Memory B cell (primary cell): ENCODE measurements around the gene BICDL2.

Source experiments
- ATAC-seq: fragments of 150-1000 bp; cut with Tn5 transposase; 2 replicates; pipeline ENCODE4 v1.10.0; 2021; ENCODE audit warnings: low read depth, mild to moderate bottlenecking, moderate library complexity
- DNase-seq, 2 donors: peaks; one replicate each; pipeline ENCODE4 v3.0.0; 2022; ENCODE audit warnings: low spot score in 2 of 2
- H3K27ac Mint-ChIP-seq: one replicate; pipeline ENCODE4 v1.8.0; 2022; ENCODE audit warnings: mild to moderate bottlenecking, moderate library complexity, mixed read lengths
- H3K27me3 Mint-ChIP-seq: one replicate; pipeline ENCODE4 v1.8.0; 2022; ENCODE audit warnings: mixed read lengths
- H3K36me3 Mint-ChIP-seq: one replicate; pipeline ENCODE4 v1.8.0; 2022; ENCODE audit warnings: mild to moderate bottlenecking, mixed read lengths
- H3K4me1 Mint-ChIP-seq: one replicate; pipeline ENCODE4 v1.8.0; 2022; ENCODE audit warnings: mixed read lengths
- H3K4me3 Mint-ChIP-seq: one replicate; pipeline ENCODE4 v1.8.0; 2022; ENCODE audit warnings: mild to moderate bottlenecking, moderate library complexity, mixed read lengths
- H3K9me3 Mint-ChIP-seq: one replicate; pipeline ENCODE4 v1.8.0; 2022; ENCODE audit warnings: mixed read lengths

The BICDL2 gene

DNA sequence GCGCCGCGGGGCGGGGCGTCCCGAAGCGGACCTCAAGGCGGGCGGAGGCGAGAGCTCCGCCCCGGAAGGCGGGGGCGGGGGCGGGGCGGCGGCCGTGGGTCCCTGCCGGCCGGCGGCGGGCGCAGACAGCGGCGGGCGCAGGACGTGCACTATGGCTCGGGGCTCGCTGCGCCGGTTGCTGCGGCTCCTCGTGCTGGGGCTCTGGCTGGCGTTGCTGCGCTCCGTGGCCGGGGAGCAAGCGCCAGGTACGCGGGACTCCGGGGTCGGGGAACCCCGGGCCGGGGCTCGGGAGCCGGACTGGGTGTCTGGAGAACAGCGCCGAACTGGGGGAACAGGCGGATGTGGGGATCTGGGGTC, 16.5 kb downstream of the BICDL2 start, which contains the start of gene TNFRSF12A:
Gene TNFRSF12A (plus strand): TSS at position 122 of the 357 bp plus-strand sequence. CDS start 30 bp downstream, at position 152.
- peak; percentile 55 to 65 for DNase-seq
- H3K27me3 Mint-ChIP-seq = peaks cover 4% of the 10 kb centered on the region
- ATAC-seq = peak; percentile 23
- H3K36me3 Mint-ChIP-seq = no peaks in the 10 kb centered on the region
- H3K4me3 Mint-ChIP-seq = peak within 1 kb of the TSS; percentile 83
- H3K4me1 Mint-ChIP-seq = peaks cover 28% of the 10 kb centered on the region
- H3K9me3 Mint-ChIP-seq = no peaks in the 10 kb centered on the region
- no peak within 1 kb of the TSS for H3K27ac Mint-ChIP-seq

GRCh38 chr16:3019594-3020246, 17.0 kb downstream of the BICDL2 start:
- Mint-ChIP-seq H3K36me3 (no peaks in the 10 kb centered on the region), H3K4me1 (peaks cover 28% of the 10 kb centered on the region), H3K27ac (no peak overlapping the region), H3K4me3 (peak overlapping the region; percentile 83), H3K9me3 (no peaks in the 10 kb centered on the region), H3K27me3 (peaks cover 4% of the 10 kb centered on the region)
- DNase-seq = no peak
- ATAC-seq = no peak

- H3K4me3 Mint-ChIP-seq = peak within 1 kb of the TSS; percentile 44
- no peak for DNase-seq
- no peak within 1 kb of the TSS for H3K27ac Mint-ChIP-seq
- H3K36me3 Mint-ChIP-seq = no peaks in the 10 kb centered on the region
- H3K4me1 Mint-ChIP-seq = peaks cover 20% of the 10 kb centered on the region
- peaks cover 8% of the 10 kb centered on the region for H3K27me3 Mint-ChIP-seq
- ATAC-seq = no peak
- H3K9me3 Mint-ChIP-seq = no peaks in the 10 kb centered on the region
Observed at GRCh38 chr16:3017794-3018506, 18.8 kb downstream of the BICDL2 start, which contains the start of gene CLDN6. TSS of gene CLDN6 (minus strand) at chr16:3018183. CDS start at chr16:3016021, 2,162 bp downstream.

DNA sequence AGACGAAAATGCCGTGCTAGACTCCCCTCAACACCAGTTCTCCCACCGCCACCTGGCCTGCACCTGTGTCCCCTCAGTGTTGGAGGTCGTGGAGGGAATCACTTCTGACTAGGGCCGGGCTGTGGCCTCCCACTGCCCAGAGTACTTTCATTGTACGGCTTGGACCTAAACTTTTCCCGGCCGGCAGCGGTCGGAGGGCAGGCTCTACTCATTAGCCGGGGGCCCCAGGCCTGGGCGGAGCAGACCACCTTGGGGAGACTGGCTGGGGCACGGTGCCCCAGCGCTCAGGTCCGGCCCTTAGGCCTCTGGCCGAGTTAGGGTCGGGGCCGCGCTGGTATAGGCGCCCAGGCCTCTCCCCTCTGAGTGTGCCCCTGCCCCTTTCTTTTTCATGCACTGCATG, 19.4 kb downstream of the BICDL2 start:
- Mint-ChIP-seq H3K4me3 (no peak overlapping the region), H3K36me3 (no peaks in the 10 kb centered on the region), H3K9me3 (no peaks in the 10 kb centered on the region), H3K4me1 (peaks cover 17% of the 10 kb centered on the region), H3K27ac (no peak overlapping the region), H3K27me3 (peaks cover 12% of the 10 kb centered on the region)
- DNase-seq (no peak), ATAC-seq (no peak)

DNA sequence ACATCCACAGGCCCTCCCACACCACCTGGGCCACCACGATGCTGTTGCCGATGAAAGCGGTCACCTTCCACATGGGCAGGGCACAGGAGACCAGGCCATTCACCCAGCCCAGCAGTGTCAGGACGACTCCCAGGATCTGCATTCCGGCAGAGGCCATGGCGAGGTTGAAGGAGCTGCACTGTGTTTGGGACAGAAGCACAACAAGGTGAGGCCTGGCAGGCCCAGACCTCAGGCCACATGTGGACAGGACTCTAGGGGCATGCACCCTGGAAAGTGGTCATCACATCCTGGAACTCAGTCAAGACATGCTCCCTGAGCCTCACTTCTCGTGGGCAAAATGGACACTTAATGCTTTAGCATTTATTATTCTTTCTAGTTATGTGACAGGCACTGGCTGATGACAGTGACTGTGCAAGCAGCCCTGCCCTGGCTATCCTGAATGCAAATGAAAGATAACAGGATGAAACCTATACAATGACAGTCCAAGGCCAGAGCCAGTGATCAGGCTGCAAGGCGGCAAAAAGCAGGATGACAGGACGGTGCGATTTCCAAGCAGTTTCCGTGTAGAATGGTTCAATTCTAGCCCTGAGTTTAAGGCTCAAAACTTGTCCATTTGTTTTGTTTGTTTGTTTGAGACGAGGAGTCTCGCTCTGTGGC, 20.8 kb downstream of the BICDL2 start:
- ATAC-seq (no peak), DNase-seq (no peak)
- Mint-ChIP-seq H3K27me3 (peaks cover 12% of the 10 kb centered on the region), H3K9me3 (no peaks in the 10 kb centered on the region), H3K27ac (no peak overlapping the region), H3K4me1 (peaks cover 10% of the 10 kb centered on the region), H3K4me3 (no peak overlapping the region), H3K36me3 (no peaks in the 10 kb centered on the region)

GRCh38 chr16:3014971-3015370, 21.8 kb downstream of the BICDL2 start:
- H3K27me3 Mint-ChIP-seq = peaks cover 12% of the 10 kb centered on the region
- H3K4me1 Mint-ChIP-seq = peaks cover 5% of the 10 kb centered on the region
- H3K9me3 Mint-ChIP-seq = no peaks in the 10 kb centered on the region
- ATAC-seq (no peak), DNase-seq (no peak)
- H3K27ac Mint-ChIP-seq = no peak overlapping the region
- H3K36me3 Mint-ChIP-seq = no peaks in the 10 kb centered on the region
- no peak overlapping the region for H3K4me3 Mint-ChIP-seq

DNA sequence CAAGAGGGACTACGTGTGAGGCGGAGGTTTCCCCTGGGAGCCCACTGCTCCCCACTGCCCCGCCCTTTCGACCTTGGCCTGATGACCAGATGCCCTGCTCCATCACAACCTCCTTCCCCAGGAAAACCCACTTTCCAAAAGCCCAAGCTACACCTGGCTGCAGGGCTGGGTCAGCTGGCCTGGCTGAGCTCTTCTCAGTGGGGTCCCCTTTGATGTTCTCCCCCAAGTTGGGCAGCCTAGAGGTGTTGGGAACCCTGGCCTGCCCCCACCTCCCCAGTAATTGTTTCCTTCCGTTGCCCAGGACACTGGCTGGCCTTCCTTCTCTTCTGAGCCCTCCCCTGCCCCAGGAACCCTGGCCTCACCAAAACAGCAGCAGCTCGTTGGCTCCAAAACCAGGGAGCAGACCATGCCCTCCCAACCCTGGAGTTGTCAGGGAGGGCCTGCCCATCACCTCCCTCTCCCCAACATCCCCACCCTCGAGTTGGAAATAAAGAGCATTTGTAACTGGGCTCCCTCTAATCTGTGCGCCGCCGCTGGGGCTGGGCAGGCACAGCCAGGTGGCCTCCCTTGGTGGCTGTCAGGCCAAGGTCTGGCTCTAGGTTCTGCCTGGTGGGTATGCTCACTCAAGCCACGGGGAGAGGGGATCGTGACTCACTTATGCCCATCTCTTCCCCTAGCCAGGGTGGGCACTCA, 22.6 kb downstream of the BICDL2 start:
- Mint-ChIP-seq H3K4me1 (peaks cover 4% of the 10 kb centered on the region), H3K27me3 (peaks cover 12% of the 10 kb centered on the region), H3K4me3 (no peak overlapping the region), H3K9me3 (no peaks in the 10 kb centered on the region), H3K27ac (no peak overlapping the region), H3K36me3 (no peaks in the 10 kb centered on the region)
- ATAC-seq (no peak), DNase-seq (no peak)

DNA sequence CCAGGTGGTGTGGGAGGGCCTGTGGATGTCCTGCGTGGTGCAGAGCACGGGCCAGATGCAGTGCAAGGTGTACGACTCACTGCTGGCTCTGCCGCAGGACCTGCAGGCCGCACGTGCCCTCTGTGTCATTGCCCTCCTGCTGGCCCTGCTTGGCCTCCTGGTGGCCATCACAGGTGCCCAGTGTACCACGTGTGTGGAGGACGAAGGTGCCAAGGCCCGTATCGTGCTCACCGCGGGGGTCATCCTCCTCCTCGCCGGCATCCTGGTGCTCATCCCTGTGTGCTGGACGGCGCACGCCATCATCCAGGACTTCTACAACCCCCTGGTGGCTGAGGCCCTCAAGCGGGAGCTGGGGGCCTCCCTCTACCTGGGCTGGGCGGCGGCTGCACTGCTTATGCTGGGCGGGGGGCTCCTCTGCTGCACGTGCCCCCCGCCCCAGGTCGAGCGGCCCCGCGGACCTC, 23.2 kb downstream of the BICDL2 start:
- peaks cover 4% of the 10 kb centered on the region for H3K4me1 Mint-ChIP-seq
- H3K4me3 Mint-ChIP-seq = no peak overlapping the region
- ATAC-seq (no peak), DNase-seq (no peak)
- no peak overlapping the region for H3K27ac Mint-ChIP-seq
- peaks cover 12% of the 10 kb centered on the region for H3K27me3 Mint-ChIP-seq
- no peaks in the 10 kb centered on the region for H3K36me3 Mint-ChIP-seq
- no peaks in the 10 kb centered on the region for H3K9me3 Mint-ChIP-seq

GRCh38 chr16:3012828-3013420, 23.8 kb downstream of the BICDL2 start, which contains the start of gene CLDN9:
TSS of gene CLDN9 (plus strand) at chr16:3012923. CDS start at chr16:3013363, 440 bp downstream.
- H3K4me3 Mint-ChIP-seq = no peak within 1 kb of the TSS
- ATAC-seq (peak; percentile 76), DNase-seq (no peak)
- H3K27me3 Mint-ChIP-seq = peaks cover 10% of the 10 kb centered on the region
- H3K36me3 Mint-ChIP-seq = no peaks in the 10 kb centered on the region
- H3K9me3 Mint-ChIP-seq = no peaks in the 10 kb centered on the region
- peaks cover 10% of the 10 kb centered on the region for H3K4me1 Mint-ChIP-seq
- no peak within 1 kb of the TSS for H3K27ac Mint-ChIP-seq

DNA sequence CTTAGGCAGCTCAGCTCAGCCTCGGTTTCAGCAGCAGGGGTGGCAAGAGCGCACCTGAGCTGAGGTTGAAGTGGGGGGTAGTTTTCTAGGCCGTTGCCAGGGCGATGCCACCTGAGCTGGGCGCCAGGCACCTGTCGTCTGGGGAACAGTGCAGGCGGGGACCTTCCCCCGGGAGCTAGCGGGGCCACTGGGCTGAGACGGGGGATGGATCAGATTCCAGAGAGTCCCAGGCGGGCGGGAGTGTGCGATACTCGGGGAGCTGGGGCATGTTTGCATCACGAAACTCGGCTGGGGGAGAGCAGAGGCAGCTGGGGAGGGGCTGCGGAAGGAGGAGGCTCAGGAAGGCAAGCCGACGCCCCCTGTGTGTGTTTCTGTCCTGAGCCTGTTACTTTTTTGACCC, 24.5 kb downstream of the BICDL2 start:
- Mint-ChIP-seq H3K4me3 (no peak overlapping the region), H3K27me3 (peaks cover 10% of the 10 kb centered on the region), H3K9me3 (no peaks in the 10 kb centered on the region), H3K4me1 (peaks cover 14% of the 10 kb centered on the region), H3K27ac (no peak overlapping the region), H3K36me3 (no peaks in the 10 kb centered on the region)
- DNase-seq = no peak
- no peak for ATAC-seq

GRCh38 chr16:3010510-3010909, 26.2 kb downstream of the BICDL2 start:
- Mint-ChIP-seq H3K4me3 (no peak overlapping the region), H3K4me1 (peaks cover 19% of the 10 kb centered on the region), H3K9me3 (no peaks in the 10 kb centered on the region), H3K27ac (no peak overlapping the region), H3K27me3 (peaks cover 14% of the 10 kb centered on the region), H3K36me3 (no peaks in the 10 kb centered on the region)
- ATAC-seq (no peak), DNase-seq (no peak)

GRCh38 chr16:3009568-3010390, 27.0 kb downstream of the BICDL2 start:
- Mint-ChIP-seq H3K4me1 (peaks cover 21% of the 10 kb centered on the region), H3K4me3 (no peak overlapping the region), H3K27ac (no peak overlapping the region), H3K36me3 (no peaks in the 10 kb centered on the region), H3K27me3 (peaks cover 17% of the 10 kb centered on the region), H3K9me3 (no peaks in the 10 kb centered on the region)
- no peak for ATAC-seq
- DNase-seq = no peak

DNA sequence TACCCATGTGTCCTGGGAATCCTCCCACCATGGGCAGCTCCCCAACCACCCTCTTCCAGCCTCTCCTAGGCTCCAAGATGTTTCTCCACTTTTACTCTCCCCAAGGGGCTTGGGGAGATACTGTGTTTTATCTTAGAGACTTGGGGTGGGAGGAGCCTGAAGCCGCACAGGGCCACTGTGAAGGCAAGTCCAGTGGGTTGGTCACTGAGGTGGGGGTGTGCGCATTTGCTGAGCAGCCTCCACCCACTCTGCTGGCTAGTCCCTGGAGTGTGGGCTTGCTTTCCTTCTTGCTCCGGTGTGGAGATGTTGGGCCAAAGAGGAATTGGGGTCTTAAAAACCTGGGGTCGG, 28.1 kb downstream of the BICDL2 start:
- no peak for ATAC-seq
- no peak for DNase-seq
- H3K27ac Mint-ChIP-seq = no peak overlapping the region
- H3K4me1 Mint-ChIP-seq = peaks cover 23% of the 10 kb centered on the region
- H3K27me3 Mint-ChIP-seq = peaks cover 15% of the 10 kb centered on the region
- no peak overlapping the region for H3K4me3 Mint-ChIP-seq
- H3K36me3 Mint-ChIP-seq = no peaks in the 10 kb centered on the region
- H3K9me3 Mint-ChIP-seq = no peaks in the 10 kb centered on the region
